NOMO-1 treated with DMSO at 0.1 percent for 48 hours (cell line): Measurements from ENCODE around the gene DDX24.

ENCODE experiments used
- DNase-seq: peaks from one replicate; lab custom pipeline; 2025; ENCODE audit not compliant: unreplicated experiment; lab: John Stamatoyannopoulos, UW

DDX24 gene

DNA sequence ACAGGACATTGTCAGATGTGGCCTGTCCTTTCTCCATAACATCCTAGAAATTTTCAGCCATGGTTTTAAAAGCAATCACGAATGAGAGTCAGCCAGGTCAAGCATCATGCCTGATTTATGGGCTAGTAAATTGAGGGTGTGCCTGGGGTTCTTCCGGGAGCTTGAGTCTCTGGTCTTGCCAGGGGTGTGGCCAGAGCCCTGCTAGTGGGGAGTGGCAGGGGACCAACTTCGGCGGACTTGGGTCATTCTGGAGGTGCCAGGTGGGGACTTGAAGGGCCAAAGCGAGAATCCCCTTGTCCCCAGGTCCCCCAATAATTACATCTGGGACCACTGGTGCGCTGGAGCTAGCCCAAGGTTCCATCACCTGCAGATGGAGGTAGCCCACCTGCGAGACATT lies 49.1 kb downstream of the DDX24 start:
- no peak for DNase-seq

DNA sequence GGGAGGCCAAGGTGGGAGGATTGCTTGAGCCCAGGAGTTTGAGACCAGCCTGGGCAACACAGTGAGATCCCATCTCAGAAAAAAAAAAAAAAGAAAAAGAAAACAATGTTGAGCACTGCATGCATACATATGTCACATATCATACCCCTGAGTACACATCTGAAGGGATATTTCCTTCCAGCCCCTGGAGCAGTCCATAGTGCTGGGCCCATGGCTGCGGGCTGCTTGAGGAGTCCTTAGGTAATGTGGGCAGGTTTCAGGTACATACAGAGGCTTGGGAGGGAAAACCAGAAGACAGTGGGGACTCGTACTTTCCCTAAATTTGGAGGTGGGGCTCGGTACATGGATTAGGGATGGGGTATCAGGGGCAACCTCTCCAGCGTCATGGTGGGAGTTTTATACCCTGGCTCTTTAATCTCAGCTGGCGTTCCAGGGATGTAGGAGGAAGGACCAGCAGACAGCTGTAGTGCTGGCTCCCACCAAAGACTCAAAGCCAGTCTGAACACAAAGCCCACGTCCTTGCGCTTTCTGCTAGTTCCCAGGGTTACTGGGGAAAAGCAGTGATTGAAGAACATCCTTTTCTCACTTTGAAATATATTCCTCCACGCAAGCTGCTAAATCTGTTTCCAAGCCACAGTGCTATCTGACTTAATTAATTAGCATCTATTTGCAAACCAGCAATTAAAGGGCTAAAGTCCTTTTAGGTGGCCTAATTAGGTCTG lies 49.7 kb downstream of the DDX24 start:
- DNase-seq = no peak

DNA sequence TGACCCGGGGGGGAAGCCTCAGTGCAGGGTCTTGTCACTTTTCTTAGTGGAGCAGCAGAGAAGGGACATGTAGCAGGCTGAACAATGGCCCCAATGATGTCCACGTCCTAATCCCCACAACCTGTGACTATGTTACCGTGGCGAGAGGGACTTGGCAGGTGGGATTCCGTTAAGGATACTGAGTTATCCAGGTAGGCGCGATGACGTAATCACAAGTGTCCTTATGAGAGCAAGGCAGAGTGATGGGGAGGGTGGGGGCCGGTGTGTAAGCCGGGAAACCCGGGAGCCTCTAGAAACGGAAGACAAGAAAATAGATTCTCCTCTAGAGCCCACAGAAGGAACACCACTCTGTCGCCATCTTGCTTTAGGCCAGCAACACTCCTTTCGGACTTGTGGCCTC lies 50.4 kb downstream of the DDX24 start:
- DNase-seq = no peak

DNA sequence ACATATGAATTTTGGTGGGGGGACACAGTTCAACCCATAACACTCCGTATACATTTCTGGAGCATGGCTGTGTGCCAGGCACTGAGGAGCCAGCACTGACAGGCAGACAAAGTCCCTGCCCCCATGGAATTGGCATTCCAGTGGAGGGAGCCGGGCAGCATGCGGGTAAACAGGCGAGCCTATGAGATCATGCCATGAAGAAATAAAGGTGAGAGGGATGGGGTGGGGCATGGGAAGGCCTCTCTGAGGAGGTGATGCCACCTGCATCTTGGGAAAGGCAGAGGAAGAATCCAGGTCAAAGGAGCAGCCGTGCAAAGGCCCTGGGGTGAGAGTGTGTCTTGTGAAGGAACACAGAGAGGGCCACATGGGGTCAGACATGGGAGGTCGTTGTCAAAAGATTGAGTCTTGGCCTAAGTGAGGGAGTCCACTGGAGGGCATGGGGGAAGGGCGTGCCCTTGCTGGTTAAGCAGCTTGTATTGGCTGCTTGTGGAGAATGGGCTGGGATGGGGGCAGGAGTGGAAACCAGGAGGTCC lies 51.3 kb downstream of the DDX24 start:
- DNase-seq = no peak

DNA sequence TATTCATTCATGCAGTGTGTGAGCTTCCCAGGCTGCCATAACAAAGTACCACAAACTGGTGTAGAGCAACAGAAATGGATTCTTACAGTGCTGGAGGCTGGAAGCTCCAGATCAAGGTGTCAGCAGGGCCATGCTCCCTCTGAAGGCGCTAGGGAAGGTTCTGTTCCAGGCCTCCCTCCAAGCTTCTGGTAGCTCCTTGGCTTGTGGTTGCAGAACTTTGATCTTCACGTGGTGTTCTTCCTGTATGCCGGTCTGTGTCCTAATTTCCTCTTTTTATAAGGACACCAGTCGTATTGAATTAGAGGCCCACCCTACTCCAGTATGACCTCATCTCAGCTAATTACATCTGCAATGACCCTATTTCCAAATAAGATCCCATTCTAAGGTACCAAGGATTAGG lies 51.7 kb downstream of the DDX24 start:
- peak; percentile 84 for DNase-seq

DNA sequence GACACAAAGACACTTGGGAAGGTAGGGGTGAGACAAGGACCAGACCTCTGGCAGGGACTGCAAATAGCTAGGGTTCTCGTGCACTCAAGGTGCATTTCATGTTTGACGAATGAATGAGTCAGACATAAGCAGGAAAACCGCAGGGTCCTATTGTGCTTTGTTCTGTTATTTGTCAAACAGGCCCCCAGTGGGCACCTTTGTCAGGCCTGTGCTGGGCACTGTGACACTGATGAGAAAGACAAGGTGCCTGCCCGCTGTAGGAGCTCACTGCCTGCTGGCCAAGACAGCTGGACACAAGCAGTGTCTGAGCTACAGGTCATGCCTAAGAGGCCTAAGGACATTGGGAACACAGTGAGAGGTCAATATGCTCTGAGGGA lies 52.6 kb downstream of the DDX24 start:
- peak; percentile 32 for DNase-seq

DNA sequence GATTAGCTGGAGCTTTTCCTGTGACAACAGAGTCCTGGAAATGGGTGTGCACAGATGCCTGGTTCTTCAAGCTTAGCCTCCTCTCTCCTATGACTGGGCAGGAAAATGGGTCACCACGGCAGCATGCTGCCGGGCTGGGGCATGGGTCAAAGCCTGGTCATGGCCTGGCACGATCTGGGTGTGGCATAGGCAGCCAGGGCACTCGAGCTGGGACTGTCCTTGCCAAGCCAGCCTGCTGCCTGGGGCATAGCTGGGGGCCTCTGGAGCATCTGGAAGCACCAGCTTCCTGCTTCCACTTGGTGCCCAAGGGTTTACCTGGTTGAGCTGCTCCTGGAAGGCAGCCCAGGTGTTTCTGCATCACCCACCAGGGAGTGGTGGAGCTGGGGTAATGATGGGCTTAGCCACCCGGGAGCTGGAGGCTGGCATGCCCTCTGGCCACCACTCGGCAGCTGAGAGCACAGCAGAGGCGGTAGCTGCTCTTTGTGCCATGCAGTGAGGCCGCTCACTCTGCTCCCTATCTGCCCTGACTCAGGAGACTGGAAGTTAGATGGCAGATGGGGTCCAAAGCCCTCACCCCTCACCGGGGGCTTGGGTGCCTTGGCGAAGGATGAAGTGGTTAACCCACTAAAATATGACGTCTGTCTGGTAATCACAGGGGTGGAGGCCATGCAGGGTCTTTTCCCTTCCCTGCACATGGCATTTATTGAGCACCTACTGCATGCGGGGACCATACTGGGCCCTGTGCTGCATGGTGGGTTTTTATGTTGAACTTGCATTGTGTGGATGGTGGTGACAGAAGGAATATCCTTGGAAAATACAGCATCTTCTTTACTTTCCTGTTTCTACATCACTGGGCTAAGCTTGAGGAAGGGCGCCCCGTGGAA lies 53.2 kb downstream of the DDX24 start:
- no peak for DNase-seq

DNA sequence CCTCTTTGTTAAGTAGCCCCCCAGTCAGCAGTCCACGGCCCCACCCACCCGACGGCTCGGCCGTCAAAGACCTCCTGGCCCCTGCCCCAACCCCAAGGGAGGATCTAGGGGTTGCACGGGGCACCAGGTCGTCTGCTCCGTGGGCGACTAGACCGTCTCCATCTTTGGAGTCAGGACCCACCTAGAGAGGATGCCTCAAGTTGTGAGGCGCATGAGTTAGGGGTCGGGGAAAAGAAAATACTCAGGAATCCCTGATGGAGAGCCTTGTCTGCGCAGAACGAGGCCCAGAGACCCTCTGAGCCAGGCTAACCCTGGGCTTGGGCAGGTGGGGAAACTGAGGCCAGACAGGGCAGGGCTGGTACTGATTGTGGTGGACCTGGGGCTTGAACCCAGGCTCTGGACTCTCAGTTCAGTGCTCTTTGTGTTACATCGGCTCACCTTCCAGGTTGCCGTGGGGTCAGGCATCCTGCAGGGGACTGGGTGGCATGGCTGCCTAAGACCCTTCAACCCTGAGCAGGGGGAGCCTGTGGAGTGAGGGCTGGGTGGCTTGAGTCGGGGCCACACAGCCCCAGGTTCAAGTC lies 54.0 kb downstream of the DDX24 start:
- DNase-seq = no peak

DNA sequence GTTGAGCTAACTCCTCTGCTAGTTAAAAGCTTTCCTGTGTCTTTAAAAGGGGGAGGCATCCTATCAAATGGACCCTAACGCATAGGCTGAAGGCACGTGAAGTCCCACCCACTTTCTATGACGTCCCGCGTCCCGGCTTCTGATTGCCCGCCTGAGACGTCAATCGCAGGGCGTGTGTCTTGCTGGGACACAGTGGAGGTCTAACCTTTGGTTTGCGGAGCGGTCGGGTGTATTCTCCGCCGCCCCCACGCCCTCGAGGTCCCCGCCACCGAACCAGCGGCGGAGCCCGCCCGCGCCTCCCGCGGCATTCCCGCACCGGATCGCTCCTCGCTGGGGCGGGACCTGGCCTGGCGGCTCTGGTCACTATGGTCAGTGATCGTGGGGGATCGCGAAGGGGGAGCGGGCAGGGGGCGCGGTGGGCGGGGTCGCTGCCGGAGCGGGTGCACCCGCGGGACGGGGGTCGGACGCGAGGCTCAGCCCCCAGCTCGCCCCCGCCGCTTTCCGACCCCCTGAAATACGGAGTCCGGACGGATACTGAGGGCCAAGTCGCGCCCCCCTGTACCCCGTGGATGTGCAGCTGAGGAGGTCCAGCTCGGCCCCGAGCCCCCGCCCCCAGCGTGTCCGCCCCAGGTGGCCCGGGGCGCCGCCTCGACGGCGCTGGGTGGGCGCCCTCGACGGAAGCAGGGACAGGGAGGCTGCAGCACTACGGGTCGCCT lies 54.7 kb downstream of the DDX24 start, which contains the start of gene OTUB2:
OTUB2 (plus strand) TSS at position 168 of the 716 bp plus-strand sequence; CDS start at position 366, 198 bp downstream.
- peak; percentile 96 for DNase-seq

DNA sequence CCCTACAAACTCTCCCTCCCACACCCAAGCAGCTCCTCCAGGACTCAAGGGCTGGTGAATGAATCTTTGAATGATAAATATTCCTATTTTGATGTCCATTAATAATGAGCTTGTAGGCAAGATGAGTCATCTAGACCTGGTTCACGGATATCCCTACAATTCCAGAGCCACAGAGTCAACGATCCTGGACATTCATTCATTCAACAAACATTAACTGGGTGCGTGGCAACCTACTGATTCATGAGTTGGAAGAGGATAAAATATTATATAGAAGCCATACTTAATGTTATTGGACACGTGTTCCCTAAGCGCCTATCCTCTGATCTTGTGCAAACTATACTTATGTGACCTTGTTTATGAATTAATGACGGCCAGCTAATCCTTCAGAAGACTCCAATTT lies 55.3 kb downstream of the DDX24 start:
- DNase-seq = no peak

DNA sequence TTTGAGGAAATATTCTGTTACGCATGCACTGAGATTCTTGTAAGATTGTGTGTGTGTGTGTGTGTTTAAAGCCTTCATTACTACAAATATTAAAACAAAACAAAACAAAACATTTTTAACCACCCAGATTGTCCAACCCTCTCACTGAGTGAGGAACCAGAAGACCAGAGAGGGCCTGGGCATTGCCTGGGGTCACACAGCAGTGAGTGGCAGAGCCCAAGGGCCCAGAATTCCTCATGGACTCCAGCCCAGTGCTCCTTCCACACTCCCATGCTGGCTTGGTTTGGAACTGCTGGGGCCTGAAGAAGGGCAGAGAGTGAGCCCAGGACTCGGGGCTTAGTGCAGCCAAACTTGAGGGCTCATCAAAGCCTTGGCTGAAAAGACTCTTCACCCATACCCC lies 56.5 kb downstream of the DDX24 start:
- no peak for DNase-seq

DNA sequence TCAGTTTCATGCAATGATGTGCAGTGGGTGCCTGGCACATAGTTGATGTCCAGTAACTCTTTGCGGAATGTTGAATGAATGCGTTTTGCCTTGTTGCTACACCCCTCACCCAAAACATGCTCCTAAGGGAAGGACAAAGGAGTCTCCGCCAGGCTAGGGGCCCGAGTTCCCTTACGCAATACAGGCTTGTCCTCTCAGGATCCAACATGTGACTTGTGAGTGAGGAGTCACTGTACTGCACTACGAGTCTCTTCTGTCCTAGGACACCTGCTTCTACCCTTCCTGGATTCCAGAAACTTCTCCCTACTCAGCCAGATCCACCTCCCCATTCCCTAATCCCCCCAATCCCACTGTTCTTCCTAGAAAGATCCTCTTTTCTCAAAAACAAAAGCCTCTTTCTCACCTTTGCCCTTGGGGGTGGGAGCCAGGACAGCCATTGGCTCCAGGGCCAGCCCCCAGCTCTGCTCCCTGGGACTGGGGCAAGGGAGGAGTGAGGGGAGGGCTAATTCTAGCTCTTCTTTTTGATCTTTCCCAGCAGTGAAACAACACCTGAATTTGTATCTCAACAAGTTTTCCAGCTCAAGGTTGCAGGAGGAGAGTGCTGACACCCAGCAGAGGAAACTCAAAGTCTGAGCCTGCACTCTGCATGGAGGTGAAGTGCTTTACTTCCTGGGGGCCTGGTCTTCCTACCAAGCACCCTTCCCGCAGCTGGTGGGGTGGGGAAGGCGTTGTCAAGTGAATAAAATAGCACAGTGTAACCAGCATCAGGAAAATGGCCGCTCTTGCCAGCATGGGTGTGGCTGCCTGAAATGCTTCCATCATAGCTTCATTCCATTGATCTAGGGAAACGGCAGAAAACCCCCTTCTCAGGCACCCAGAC lies 58.2 kb downstream of the DDX24 start:
- DNase-seq = no peak

DNA sequence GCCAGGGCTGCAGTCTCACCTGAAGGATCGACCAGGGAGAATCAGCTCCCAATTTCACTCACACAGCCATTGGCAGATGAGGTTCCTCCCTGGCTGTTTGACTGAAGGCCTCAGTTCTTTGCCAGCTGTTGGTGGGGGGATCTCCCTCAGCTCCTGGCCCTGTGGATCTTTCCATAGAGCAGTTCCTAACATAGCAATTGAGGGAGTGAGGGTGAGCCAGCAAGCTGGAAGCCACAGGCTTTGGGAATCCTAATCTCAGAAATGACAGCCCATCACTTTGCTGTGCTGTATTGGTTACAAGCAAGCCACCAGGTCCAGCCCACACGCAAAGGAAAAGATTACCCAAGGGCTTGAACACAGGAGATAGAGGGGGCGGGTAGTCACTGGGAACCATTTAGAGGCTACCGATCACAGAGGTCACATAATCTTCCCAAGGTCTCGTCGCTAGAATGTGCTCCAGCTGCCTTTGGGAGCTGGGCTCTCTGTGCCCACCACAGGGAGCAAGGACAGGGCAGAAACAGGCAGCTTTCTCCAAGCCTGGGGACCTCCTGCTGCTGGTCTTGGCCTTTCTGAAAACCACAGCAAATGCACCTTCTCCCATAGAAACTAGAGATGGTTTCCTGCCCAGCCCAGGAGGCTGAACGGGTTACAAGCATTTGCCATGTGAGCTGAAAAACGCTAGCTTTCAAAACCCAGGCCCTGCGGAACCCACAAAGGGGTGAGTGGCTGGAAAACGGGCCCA lies 59.4 kb downstream of the DDX24 start:
- no peak for DNase-seq

DNA sequence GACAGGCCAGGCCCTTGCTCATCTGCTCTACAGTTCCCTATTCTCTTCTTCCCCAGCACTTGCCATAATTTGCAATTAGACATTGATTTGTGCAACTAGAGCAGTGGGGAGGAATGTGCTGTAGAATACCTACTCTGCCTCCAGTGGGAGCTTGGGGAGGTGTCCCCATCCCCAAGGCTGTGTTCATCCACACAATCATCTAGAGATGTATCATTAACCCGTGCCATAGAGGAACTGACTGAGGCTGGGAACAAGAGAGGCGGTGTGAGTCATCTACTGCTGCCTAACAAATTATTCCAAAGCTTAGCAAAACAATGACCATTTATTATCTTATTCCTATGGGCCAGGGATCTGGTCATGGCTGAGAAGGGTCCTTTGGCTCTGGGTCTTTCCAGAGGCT lies 60.0 kb downstream of the DDX24 start:
- DNase-seq = peak; percentile 4

DNA sequence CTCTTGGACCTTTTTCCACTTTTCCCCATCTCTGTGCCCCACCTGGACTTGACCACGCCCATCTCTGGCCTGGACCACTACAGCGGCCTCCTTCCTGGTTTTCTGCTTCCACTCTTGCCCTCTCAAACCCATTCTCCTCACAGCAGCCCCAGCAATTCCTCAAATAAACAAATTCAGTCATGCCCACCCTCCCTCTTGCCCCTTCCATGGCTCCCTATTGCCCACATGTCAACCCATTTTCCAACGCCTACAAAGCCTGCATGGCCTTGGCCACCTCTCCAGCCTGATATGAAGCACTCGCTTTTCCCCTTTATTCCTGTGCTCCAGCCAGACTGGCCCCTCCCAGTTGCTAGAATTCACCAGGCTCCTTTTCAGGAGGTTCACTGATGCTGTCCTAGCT lies 60.7 kb downstream of the DDX24 start:
- no peak for DNase-seq

DNA sequence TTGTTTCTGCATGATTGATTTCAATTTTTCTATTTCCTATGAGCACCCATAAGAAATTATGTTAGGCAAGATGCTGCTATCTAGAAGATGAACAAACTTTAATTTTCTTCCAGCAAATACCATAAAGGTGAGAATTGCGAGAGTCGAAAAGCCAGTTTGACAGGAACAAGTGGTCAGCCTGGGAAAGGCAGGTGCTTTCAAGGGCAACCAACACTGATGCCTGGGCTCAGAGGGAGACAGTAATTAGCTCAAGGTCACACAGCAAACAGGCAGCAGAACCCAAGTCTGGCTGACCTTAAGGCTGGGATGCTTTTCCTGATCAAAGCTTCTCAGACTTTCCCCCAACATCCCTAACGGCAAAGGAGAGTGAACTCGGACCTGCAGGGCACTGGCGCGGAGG lies 61.7 kb downstream of the DDX24 start:
- DNase-seq = no peak

DNA sequence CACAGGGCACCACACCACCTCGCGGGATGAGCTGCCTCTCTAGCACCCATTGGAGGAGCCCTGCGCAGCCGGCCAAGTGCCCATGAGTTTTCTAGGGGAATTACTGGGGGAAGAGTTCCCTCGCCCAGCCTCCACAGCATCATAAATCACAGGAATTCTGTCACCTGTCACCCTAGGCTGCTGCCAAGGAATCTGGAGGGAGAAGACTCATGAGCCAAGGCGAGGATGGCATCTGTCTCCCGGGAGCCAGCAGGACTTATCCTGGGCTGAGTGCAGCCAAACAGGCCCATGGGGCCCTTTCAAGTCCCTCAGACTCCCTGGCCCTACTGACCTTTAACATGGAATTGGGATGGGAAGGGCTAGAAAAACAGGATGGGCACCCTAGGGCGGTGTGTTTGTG lies 62.7 kb downstream of the DDX24 start:
- no peak for DNase-seq

DNA sequence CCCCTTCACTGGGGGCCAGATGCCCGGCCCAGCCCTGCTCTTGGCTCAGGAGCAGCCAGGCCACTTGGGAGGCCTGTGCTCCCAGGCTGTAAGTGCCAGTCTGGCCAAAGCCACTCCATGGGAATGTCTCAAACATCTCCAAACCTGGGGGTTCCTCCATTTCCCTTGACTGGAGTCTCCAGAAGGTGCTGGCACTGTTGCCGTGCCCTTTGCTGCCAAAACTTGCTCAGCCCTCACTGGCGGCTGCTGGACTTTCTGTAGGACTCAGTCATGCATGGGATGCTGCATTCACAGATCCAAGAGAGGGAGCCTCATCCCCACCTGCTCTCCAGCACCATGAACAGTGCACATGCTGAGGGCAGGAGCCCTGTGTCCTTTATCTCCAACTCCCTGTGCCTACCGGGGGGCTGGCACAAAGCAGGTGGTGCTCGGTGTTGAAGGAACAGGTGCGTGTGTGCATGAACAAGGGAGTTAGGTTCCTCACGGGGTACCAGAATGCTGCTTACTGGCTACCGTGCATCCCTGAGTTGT lies 64.5 kb downstream of the DDX24 start:
- DNase-seq = no peak

DNA sequence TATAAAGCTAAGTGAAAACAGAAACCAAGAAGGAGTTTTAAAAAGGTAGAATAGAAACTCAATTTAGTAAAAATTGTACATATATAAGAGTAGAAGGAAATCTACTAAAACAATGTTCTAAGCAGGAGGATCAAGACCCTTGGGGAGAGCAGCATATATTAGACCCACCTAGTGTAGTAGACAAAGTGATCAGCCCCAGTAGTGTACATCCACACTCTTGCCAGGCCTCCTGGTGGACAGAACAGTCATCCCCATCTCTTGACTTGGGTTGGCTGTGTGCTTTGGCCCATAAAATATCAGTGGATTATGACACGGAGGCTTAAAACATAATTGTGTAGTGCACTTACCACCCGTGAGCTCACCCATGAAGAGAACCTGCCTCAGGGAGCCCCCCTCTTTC lies 65.8 kb downstream of the DDX24 start:
- no peak for DNase-seq
